Measurements from ENCODE around the gene ACKR4. TPM values are rescaled to one million over a fixed set of nuclear protein-coding genes. Genes with fewer than 3 reads are reported as not detected.
"Not testable (repeated sequence)": the region's sequence is repeated elsewhere in the genome, so short reads cannot be mapped to it uniquely, and the experiment has no call there.

The ACKR4 gene
- total and polyA plus RNA-seq, 2 experiments from 2014 or later: 0.26 TPM; not detected in 1

DNA sequence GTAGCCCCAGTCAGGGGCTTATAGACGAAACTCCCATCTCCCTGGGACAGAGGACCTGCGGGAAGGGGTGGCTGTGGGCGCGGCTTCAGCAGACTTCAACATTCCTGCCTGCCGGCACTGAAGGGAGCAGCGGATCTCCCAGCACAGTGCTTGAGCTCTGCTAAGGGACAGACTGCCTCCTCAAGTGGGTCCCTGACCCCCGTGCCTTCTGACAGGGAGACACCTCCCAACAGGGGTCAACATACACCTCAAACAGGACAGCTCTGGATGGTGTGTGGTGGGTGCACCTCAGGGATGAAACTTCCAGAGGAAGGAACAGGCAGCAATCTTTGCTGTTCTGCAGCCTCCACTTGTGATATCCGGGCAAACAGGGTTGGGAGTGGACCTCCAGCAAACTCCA lies 9.6 kb downstream of the ACKR4 start:
- not testable (repeated sequence) for H3K27me3 ChIP-seq (ENCODE audit: insufficient read depth); H3F3A ChIP-seq (replicated peaks; ENCODE audit: low read depth); H3K4me2 ChIP-seq; H4K20me1 ChIP-seq (replicated peaks; ENCODE audit: insufficient read depth); H3K36me3 ChIP-seq (ENCODE audit: insufficient read depth); H3K9me3 Mint-ChIP-seq; H3K4me3 ChIP-seq; H3K27ac ChIP-seq (ENCODE audit: low read depth); H2AFZ ChIP-seq; H3K27me3 Mint-ChIP-seq (ENCODE audit: insufficient read depth, low read depth, poor library complexity); H3K4me3 Mint-ChIP-seq; H3K79me2 ChIP-seq (replicated peaks; ENCODE audit: insufficient read depth); H3K9me2 ChIP-seq (ENCODE audit: insufficient read depth); H3K27ac Mint-ChIP-seq
- ATAC-seq (peak; percentile 84), DNase-seq (ENCODE audit: low spot score) (peak; percentile 44)
- peaks cover 16% of the 10 kb centered on the region for H3K4me1 Mint-ChIP-seq
- peaks cover 19% of the 10 kb centered on the region; the same call in 2 of the 3 replicates for H3K36me3 Mint-ChIP-seq (ENCODE audit: low read depth)
- H3K4me1 ChIP-seq (ENCODE audit: insufficient read depth): peaks cover 15% of the 10 kb centered on the region

DNA sequence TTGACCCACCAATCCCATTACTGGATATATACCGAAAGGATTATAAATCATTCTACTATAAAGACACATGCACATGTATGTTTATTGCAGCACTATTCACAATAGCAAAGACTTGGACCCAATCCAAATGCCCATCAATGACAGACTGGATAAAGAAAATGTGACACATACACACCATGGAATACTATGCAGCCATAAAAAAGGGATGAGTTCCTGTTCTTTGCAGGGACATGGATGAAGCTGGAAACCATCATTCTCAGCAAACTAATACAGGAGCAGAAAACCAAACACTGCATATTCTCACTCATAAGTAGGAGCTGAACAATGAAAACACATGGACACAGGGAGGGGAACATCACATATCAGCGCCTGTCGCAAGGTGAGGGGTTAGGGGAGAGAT lies 18.2 kb downstream of the ACKR4 start:
- H3K4me1 ChIP-seq (ENCODE audit: insufficient read depth); H3F3A ChIP-seq (replicated peaks; ENCODE audit: low read depth); H3K4me1 Mint-ChIP-seq; ATAC-seq; H3K36me3 ChIP-seq (ENCODE audit: insufficient read depth); H3K27me3 ChIP-seq (ENCODE audit: insufficient read depth); H3K9me3 Mint-ChIP-seq; DNase-seq (ENCODE audit: low spot score); H3K4me2 ChIP-seq; H3K27me3 Mint-ChIP-seq (ENCODE audit: insufficient read depth, low read depth, poor library complexity); H3K4me3 ChIP-seq; H3K79me2 ChIP-seq (replicated peaks; ENCODE audit: insufficient read depth); H3K27ac ChIP-seq (ENCODE audit: low read depth); H2AFZ ChIP-seq; H3K9me2 ChIP-seq (ENCODE audit: insufficient read depth); H3K27ac Mint-ChIP-seq; H4K20me1 ChIP-seq (replicated peaks; ENCODE audit: insufficient read depth); H3K4me3 Mint-ChIP-seq: not testable (repeated sequence)
- H3K36me3 Mint-ChIP-seq (ENCODE audit: low read depth): peaks cover 22% of the 10 kb centered on the region

DNA sequence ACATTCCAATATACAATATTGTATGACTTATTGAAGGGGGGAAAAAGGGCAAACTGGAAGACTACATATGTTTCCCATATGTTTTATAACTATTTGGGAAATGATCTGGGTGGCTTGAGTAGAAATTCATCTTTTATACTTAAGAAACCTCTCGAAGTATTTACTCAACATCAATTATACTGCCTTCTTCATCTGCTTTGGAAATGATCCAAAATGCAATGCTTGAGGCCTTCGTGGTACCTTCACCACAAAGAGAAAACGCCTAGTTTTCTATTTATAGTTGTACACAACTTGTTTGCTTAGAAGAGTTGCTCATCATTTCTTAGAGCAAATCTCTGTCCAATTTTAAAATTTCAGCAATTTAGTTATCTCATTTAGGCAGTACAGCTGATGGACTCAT lies 18.8 kb downstream of the ACKR4 start:
- Histone ChIP-seq H2AFZ (no peak overlapping the region), H3K27me3 (ENCODE audit: insufficient read depth) (no peaks in the 10 kb centered on the region), H3K79me2 (replicated peaks; ENCODE audit: insufficient read depth) (no peaks in the 10 kb centered on the region), H3K4me2 (no peak overlapping the region), H3K9me2 (ENCODE audit: insufficient read depth) (no peaks in the 10 kb centered on the region), H3K4me1 (ENCODE audit: insufficient read depth) (no peaks in the 10 kb centered on the region), H3K36me3 (ENCODE audit: insufficient read depth) (no peaks in the 10 kb centered on the region), H3K4me3 (no peak overlapping the region), H3K27ac (ENCODE audit: low read depth) (no peak overlapping the region), H3F3A (replicated peaks; ENCODE audit: low read depth) (no peaks in the 10 kb centered on the region), H4K20me1 (replicated peaks; ENCODE audit: insufficient read depth) (no peaks in the 10 kb centered on the region)
- Mint-ChIP-seq H3K4me1 (no peaks in the 10 kb centered on the region), H3K4me3 (no peak overlapping the region), H3K27me3 (ENCODE audit: insufficient read depth, low read depth, poor library complexity) (no peaks in the 10 kb centered on the region), H3K36me3 (ENCODE audit: low read depth) (peaks cover 22% of the 10 kb centered on the region), H3K9me3 (no peaks in the 10 kb centered on the region; the same call in 1 of the 3 replicates), H3K27ac (no peak overlapping the region)
- ATAC-seq: no peak
- no peak for DNase-seq (ENCODE audit: low spot score)
- TF ChIP-seq ZNF462 (CRISPR knock-in tag; IDR thresholded peaks at IDR 0.05): no peak
- TF ChIP-seq, protein P1, sequence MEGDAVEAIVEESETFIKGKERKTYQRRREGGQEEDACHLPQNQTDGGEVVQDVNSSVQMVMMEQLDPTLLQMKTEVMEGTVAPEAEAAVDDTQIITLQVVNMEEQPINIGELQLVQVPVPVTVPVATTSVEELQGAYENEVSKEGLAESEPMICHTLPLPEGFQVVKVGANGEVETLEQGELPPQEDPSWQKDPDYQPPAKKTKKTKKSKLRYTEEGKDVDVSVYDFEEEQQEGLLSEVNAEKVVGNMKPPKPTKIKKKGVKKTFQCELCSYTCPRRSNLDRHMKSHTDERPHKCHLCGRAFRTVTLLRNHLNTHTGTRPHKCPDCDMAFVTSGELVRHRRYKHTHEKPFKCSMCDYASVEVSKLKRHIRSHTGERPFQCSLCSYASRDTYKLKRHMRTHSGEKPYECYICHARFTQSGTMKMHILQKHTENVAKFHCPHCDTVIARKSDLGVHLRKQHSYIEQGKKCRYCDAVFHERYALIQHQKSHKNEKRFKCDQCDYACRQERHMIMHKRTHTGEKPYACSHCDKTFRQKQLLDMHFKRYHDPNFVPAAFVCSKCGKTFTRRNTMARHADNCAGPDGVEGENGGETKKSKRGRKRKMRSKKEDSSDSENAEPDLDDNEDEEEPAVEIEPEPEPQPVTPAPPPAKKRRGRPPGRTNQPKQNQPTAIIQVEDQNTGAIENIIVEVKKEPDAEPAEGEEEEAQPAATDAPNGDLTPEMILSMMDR (conservative IDR thresholded peaks at IDR 0.05; ENCODE audit: low read depth in 2 of 2): no peak
- TF ChIP-seq POLR2AphosphoS5 (IDR thresholded peaks at IDR 0.05; ENCODE audit: low read depth): no peak
- no peak for TF ChIP-seq ZNF114 (CRISPR knock-in tag; IDR thresholded peaks at IDR 0.05)
- no peak for TF ChIP-seq ZNF331 (CRISPR knock-in tag; IDR thresholded peaks at IDR 0.05; ENCODE audit: low read depth)
- TF ChIP-seq EZH2 (IDR thresholded peaks at IDR 0.05; ENCODE audit: low read depth, unreplicated experiment): no peak
- no peak for TF ChIP-seq CREB1 (CRISPR knock-in tag; IDR thresholded peaks at IDR 0.05; ENCODE audit: low read depth)
- TF ChIP-seq EZH2phosphoT487 (IDR thresholded peaks at IDR 0.05; ENCODE audit: unreplicated experiment): no peak
